ENCODE measurements around the gene HDGFL3.
"Not testable (repeated sequence)": the region's sequence is repeated elsewhere in the genome, so short reads cannot be mapped to it uniquely, and the experiment has no call there.

HDGFL3 gene

DNA sequence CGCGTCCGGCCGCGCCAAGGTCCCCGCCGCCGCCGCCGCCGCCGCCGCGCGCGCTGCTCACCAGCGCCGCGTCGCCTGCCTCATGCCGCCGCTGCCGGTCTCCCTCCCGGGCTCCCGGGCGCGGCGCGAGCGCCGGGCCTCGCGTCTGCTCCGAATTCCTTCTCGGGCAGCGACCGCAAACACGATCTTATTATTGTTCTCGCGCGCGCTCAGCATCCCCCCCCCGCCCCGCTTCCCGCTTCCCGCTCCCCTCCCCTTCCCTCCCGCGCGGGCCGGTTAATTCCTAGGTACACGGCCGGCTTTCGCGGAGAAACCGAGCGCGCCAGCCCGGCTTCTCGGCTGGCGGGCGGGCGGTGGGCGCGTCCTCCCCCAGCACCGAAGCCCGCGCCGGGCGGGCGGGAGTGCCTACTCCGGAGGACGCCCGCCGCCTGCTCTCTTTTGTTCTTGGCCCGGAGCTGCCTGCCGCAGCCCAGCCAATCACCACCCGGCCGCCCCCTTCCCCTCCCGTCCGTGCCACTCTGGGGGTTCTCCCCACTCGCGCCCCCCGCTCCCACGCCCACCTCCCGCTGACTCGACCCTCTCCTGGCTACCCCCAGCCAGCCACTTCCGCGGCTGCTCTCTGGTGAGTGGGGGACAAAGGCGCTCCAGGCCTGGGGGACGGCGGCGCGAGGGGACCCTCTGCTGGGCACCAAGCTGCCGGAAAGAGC is at the start of gene HDGFL3:
TSS of gene HDGFL3 (minus strand) at position 164 of the 707 bp plus-strand sequence. CDS start 409 bp downstream, outside the sequence.
- DNase-seq: peak; percentile 31

DNA sequence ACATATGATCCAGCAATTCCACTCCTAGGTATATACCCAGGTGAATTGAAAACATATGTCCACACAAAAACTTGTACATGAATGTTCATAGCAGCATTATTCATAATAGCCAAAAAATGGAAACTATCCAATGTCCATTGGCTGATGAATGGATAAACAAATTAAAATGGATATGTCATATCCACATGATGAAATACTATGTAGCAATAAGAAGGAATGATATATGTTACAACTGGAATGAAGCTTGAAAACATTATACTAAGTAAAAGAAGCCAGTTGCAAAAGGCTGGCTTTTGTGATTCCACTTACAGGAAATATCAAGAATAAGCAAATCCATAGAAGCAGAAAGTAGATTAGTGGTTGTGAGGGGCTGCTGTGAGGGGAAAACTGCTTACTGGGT is 43.2 kb upstream of the HDGFL3 start:
- no peak for DNase-seq

DNA sequence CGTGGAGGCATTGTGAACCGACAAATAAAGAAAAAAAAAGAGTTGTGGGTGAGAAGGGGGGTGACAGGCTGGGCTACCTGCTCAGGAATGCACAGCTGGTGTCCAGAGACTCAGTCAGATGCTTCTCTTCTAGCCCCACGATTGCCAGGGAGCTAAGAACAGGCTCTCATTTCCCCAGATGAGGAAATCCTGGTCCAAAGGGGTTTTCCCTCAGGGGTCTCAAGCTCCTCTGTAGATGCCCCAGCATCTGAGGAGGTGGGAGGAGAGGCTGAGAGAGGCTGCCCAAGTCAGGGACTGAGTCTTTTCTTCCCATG is 41.4 kb upstream of the HDGFL3 start:
- DNase-seq: no peak

DNA sequence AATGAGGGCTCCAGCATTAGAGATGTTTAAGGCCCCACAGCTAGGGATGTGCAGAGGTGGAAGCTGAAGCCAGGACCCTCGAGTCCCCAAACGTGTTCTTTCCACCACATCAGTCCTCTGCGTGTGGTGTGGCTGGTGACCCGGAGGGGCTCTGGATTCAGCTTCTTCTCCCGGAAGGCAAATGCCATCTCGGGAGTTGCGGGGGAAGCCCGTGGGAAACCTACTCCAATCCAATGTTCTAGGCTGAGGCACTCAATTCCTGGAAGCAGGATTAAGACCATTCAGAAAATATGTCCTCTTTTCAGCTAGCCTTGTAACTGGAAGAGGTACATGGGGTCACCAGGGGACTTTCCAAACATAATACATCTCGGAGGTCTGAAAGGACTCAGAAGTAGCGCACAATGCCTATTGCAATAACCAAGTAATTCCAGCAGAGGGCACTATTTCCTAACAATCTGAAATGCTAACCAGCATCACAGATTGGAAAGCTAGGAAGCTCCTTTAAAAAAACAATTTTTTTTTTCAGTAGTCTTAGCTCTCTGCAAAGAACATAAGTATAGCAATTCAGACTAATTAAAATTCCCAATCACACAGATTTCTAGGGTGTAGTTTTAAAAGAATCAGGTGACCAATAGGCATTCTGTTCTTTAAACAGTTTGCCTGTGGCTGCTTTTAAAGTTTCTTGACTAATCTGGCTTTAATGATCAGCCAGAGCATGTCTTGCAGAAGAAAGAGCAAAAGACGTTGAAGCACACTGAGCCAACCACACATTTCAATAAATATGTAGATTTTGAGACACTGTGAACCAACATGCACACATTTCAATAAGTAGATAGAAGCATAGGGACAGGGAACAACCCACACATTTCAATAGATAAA is 40.8 kb upstream of the HDGFL3 start:
- DNase-seq: peak; percentile 7

DNA sequence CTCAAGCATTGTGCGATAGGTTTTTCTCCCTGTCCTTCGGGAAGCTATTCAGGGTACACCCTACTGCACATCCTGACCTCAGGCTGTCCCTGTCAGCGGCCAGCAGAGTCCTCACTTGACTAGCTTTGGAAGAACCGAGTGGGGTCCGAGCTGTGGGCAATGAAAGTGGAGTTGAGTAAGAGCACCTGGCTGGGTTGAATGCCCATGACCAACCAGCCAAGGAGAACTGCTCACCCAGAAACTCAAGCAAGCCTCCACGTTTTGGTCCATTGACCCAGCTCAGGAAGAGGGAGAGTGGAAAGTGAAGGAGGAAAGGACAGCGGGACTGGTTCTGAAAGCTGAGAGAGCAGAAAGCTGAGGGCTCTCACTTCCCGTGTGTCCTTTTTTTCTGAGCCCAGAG is 36.0 kb upstream of the HDGFL3 start:
- DNase-seq: no peak

DNA sequence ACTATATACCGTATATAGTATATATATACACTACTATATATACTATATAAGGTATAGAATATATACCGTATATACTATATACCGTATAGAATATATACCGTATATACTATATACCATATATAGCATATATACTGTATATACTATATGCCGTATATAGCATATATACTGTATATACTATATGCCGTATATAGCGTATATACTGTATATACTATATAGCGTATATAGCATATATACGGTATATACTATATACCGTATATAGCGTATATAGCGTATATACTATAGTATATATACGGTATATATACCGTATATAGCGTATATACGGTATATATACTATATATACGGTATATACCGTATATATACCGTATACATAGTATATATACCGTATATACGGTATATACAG is 22.6 kb upstream of the HDGFL3 start:
- no peak for DNase-seq

DNA sequence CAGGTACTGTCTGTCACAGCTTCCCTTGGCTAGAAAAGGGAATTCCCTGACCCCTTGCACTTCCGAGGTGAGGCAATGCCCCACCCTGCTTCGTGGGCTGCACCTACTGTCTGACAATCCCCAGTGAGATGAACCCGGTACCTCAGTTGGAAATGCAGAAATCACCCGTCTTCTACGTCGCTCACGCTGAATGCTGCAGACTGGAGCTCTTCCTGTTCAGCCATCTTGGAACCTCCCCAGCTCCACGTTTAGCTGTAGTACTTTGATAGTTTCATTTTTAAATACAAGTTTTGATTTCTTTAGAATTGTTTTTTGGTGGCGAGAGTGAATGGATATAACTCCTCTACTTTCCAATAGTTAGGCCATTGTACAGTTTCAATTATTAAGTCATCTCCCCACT is 17.8 kb upstream of the HDGFL3 start:
- DNase-seq: no peak

DNA sequence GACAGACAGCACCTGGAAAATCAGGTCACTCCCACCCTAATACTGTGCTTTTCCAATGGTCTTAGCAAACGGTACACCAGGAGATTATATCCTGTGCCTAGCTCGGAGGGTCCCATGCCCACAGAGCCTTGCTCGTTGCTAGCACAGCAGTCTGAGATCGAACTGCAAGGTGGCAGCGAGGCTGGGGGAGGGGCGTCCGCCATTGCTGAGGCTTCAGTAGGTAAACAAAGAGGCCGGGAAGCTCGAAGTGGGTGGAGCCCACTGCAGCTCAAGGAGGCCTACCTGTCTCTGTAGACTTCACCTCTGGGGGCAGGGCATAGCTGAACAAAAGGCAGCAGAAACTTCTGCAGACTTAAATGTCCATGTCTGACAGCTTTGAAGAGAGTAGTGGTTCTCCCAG is 14.2 kb upstream of the HDGFL3 start:
- not testable (repeated sequence) for DNase-seq

DNA sequence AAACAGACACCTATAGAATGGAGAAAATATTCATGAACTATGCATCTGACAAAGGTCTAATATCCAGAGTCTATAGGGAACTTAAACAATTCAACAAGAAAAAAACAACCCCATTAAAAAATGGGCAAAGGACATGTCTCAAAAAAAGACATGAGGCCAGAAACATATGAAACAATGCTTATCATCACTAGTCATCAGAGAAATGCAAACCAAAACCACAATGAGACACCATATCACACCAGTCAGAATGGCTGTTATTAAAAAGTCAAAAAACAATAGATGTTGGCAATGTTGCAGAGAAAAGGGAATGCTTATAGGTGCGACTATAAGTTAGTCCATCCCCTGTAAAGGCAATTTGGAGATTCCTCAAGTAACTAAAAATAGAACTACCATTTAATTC is 11.4 kb upstream of the HDGFL3 start:
- no peak for DNase-seq

DNA sequence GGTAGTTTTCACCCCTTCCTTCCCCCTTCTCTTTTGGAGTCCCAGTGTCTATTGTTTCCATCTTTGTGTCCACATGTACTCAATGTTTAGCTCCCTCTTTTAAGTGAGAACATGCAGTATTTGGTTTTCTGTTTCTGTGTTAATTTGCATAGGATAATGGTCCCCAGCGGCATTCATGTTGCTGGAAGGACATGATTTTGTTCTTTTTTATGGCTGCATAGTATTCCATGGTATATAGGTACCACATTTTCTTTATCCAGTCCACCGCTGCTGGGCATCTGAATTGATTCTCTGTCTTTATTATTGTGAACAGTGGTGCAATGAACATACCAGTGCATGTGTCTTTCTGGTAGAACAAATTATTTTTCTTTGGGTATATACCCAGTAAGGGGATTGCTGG is 7.7 kb upstream of the HDGFL3 start:
- no peak for DNase-seq

DNA sequence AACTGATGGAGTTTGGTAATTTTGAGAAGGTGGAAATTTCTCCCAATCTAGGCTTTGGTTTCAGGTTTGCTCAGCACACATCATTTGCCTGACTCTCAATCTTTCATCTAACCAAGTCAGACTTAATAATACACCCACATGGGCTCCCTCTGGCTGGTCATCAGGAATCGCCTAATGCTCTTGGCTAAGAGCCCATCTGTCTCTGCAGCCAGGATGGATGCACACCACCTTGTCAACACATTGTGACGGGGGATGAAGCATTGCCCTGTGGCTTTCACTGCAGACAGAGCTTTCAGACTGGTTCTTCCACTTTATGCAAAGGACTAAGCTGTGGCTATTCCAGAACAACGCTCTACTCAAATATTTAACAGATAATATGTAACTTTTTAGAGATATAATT is 3.0 kb upstream of the HDGFL3 start:
- DNase-seq: no peak

DNA sequence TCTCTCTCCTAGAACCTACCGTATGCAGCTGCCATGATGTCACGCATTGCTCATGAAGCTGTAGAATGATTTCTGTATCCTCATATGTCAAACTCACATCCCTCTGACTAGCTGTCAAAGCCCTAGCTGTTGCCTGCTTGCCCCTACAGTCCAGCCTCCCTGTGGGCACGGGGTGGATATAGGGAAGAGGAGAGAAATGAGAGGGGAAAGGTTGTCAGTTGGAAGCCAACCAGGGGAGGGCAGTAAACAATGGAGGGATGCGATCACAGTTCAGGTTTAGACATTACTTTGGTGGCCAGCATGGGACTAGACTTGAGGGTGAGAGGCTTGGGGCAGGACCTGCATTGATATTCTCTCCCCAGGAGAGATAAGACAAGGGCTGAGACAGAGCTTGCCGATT is 1.7 kb upstream of the HDGFL3 start:
- no peak for DNase-seq

DNA sequence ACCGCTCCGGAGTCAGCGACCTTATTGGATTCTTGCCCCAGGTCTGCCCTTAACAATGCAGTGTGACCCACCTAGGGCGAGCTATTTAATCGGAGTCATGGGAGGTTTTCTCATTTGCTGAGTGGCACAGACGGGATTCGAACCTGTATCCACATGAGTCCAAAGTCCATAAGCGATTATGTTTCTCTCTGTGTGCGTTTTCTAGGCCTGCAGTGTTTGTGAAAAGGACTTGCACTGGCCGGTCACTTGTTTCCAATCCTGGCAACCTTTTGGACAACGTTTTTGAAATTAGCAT is 691 bp upstream of the HDGFL3 start:
- DNase-seq: no peak

DNA sequence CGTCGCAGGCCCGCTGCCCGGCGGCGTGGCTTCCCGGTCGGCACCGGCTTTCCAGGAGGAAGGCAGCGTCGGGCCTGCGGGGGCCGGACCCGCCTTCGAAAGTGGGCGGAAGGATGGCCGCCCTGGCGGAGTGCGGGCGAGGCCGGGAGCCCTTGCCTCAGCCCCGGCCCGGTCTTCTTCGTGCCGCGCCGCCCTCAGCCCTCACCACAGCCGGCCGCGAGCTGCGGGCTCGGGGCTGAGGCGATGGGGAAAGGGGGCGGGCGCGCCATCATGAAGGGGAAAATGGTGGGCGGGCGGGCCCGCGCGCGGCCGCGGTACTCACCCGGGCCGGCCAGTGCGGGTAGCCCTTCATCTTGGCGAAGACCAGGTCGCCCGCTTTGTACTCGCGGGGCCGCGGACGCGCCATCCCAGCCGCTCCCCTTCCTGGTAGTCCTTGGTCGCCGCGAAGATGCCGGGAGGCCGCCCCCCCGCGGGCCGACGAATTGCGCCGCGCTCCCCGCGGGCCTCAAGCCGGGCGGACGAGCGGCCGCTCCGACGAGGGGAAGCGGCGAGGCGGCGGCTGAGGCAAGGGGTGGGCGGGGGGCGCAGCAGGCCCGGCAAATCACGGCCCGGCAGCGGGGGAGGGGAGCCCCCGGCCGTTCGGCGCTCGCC is 489 bp downstream of the HDGFL3 start:
- peak; percentile 25 for DNase-seq

DNA sequence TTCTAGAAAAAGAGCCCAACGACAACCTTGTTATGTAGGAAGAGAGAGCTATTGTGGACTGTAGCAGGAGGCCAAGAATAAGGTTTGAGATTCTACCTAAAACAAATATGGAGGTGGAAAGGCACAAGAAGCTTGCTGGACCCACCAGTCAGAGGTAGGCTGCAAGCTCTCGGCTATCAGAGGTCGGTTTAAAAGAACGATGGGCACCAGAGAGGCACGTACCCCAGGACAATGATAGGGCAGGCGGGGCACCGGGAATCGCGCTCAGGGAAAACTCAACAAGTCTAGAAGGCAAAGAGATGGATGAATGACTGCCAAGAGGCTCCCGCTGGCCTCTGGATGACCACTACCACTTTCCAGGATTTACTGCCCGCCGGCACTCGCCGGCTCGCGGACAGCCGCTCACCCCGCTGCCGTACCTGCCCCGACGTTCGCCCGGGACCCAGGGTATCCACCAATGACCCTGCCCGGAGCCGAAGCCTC is 1.1 kb downstream of the HDGFL3 start:
- DNase-seq: no peak

DNA sequence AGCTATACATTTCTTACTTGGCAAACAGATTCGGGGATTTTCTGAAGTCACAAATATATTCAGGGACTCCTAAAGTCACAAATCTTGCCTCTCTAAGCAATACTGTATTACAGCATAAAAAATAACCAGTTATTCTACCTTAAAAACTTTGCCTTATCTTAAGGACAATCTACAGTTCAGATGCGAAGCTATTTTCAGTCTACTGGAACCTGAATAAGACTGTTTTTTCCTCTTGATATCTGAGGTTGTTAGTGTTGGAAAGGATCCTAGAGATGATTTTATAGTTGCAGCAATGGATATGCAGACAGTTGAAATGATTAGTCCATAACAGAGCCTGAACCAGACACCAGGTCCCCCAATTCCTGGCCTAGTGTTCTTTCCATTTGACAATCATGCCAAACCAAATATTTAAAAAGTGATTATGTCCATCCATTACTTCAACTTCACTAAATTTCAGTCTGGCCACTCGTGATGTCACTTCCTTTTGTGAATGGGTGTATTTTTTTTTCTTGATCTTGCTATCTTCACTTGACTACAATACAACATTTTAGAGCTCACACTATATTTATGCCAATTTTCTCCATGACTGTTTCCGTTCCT is 1.8 kb downstream of the HDGFL3 start:
- no peak for DNase-seq

DNA sequence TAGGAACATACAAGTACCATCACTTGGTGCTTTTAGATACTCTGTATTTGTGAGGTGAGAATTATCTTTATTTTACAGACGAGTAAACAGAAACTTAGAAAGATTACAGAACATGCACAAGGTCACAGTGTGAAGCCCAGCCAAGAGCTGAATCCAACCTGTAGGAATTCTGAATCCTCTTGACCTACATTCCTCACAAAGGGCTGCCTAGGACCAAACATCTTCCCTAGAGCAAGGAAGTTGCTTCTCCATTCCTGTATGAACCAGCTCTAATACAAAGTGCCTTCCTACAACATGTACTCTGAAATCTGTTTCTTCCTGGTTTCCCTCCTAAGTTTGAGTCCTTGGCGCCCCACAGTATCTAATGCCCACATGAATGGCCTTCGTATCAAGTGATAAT is 2.9 kb downstream of the HDGFL3 start:
- DNase-seq: no peak

DNA sequence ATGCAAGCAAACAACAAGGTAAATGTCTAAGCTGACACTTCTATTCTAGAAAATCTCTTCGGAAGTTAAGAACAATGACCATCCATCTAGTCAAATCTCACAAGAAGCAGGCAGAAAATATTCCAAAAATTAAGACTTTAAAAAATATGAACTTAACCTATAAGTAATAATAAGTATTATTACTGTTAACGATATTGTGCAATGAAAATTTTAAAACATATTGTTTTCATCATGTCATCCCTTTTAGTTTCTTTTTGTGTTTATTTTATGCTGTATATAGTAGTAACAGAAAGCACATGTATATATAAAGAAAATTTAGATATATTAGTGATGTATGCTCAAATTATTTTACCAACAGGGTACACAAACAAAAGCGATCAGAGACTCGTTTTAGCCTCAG is 4.1 kb downstream of the HDGFL3 start:
- DNase-seq: no peak

DNA sequence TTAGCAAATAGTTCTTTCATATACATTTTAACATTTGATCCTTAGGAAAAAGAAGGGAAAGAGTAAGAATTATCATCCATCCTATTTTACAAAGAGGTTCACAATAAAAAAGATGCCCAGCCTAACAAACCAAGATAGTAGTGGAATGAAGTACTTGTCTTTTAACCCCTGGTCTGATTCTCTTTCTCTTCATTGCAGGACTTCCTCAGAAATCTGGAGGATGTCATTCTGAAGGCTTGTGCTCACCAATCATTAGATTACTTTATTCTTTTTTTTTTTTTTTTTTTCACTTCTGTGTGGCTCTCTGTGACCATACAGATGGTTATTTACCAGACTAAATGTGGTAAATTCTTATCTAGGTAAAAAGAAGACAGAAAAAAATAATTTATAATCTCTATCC is 7.0 kb downstream of the HDGFL3 start:
- DNase-seq: no peak

DNA sequence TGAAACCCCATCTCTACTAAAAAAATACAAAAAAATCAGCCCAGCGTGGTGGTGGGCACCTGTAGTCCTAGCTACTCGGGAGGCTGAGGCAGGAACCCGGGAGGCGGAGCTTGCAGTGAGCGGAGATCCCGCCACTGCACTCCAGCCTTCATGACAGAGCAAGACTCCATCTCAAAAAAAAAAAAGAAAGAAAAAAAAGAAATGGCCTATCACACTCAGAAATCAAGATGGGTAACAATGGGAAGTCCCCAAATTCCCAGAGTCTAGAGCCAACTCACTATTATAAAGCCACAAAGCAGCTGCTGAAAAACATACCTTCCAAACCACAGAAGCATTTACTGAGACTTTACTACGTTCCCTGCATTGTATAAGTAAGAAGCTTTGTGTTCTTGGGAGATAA is 7.5 kb downstream of the HDGFL3 start:
- DNase-seq: peak; percentile 31

DNA sequence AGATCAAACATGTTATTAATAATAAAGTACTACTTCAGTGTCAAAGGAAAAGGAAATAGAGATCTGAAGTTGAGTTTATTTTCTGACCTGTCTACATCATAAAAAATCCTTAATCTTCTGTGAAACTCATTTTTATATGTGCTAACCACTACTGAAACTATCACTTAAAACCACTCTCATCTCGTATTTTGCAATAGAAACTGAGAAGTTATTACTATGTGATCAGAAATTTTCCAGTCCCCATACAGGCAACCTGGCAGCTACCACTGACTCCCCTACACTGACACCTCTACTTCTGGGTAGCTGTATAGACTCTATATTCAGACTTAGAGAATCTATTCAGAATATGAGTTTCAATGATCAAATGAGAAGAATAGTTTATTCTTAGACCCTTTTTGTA is 8.3 kb downstream of the HDGFL3 start:
- DNase-seq: peak; percentile 49

DNA sequence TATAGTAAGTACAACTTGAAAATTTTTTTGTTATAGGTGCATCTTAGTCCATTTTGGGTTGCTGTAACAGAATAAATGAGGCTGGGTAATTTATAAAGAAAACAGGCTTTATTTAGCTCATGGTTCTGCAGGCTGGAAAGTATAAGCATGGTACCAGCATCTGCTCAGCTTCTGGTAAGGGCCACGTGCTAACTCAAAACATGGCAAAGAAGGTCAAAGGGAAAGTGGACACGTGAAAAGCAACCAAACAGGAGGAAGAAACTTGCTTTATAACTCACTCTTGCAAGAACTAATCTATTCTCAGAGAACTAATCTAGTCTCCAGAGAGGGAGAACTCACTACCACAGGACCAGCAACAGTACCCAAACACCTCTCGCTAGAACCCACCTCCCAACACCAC is 9.1 kb downstream of the HDGFL3 start:
- DNase-seq: no peak

DNA sequence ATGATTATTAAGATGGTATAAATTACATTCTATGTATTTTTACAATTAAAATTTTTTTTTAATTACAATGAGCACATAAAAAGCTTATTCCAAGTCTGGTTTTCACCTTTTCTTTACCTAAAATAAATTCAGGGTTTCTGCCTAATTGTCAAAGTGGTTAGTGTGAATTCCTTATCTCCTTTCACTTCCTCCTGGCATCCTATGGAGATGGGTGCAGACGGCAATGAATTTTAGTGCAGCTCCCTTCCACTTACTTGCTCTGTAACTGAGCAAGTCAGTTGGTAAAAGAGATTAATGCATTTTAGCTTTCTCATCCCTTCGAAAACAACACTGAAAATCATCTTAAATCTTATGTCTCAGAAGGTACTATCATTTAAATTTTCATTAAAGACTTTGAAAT is 13.1 kb downstream of the HDGFL3 start:
- no peak for DNase-seq

DNA sequence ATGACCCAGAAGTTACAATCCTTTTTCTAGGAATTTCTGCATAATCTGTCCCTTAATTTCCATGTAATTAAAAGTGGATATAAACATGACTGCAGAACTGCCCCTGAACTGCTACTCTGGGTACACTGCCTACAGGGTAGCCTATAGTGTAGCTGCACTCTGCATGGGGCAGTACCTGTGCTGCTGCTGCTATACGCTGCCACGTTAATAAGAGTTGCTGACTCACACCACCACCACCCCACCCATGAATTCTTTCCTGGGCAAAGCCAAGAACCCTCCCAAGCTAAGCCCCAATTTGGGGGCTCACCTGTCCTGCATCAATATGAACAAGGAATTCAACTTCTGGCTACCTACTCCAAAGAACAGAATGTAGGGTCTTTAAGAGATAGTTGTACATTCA is 13.9 kb downstream of the HDGFL3 start:
- DNase-seq: no peak

Data from stimulated activated CD4-positive, alpha-beta T cell treated with anti-CD3 and anti-CD28 coated beads, Interleukin-15, amount 100 ng/mL, for 24 hours (primary cell).